PC-9 (cell line): ENCODE measurements around the gene TMEM14A.

ENCODE experiments used
- EZH2 ChIP-seq: fragments of 200-600 bp; sonication (generic); IDR thresholded peaks from 2 replicates; pipeline ENCODE4 v1.8.0; 2017; ENCODE audit warnings: antibody characterized with exemption, low read depth
- TF ChIP-seq, protein P1 (sequence below): fragments of 200-600 bp; sonication (generic); conservative IDR thresholded peaks from 2 replicates; pipeline ENCODE4 v1.6.1; 2017; ENCODE audit warnings: mixed run types, antibody characterized with exemption, mild to moderate bottlenecking, moderate library complexity

DNA sequence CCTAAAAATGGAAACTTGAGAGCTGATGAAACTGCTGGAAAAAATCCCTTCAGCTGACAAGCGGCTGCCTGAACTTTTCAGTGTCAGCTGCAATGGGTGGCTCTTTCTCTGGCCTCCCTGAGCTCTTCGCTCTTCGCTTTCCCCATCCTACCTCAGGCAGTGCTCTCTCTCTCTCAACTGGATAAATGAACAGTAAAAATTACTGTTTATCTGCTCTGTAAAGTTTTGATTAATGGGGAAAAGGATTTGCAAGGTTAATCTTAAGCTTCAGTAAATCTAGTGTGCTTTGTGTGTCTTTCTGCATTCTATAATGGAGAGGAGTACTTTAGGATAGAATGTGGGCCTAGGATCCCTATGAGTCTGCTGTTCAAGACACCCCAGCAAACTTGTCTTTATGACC, 35.1 kb downstream of the TMEM14A start:
- TF ChIP-seq, protein P1, sequence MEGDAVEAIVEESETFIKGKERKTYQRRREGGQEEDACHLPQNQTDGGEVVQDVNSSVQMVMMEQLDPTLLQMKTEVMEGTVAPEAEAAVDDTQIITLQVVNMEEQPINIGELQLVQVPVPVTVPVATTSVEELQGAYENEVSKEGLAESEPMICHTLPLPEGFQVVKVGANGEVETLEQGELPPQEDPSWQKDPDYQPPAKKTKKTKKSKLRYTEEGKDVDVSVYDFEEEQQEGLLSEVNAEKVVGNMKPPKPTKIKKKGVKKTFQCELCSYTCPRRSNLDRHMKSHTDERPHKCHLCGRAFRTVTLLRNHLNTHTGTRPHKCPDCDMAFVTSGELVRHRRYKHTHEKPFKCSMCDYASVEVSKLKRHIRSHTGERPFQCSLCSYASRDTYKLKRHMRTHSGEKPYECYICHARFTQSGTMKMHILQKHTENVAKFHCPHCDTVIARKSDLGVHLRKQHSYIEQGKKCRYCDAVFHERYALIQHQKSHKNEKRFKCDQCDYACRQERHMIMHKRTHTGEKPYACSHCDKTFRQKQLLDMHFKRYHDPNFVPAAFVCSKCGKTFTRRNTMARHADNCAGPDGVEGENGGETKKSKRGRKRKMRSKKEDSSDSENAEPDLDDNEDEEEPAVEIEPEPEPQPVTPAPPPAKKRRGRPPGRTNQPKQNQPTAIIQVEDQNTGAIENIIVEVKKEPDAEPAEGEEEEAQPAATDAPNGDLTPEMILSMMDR: no peak
- TF ChIP-seq EZH2: no peak
